ENCODE results near the gene IL2RA. TPM values are rescaled to one million over a fixed set of nuclear protein-coding genes. Genes with fewer than 3 reads are reported as not detected.

IL2RA gene
- total and polyA plus RNA-seq, 3 donors from 2014 or later: 0.62 to 1.0 TPM; not detected in 1

- intact Hi-C loops (cut with DNase I; ENCODE audit: low total_unique reads): no loop called here
- DNase-seq: no peak
- no peak for TF ChIP-seq POLR2A (IDR thresholded peaks at IDR 0.05)
- TF ChIP-seq, protein P1, sequence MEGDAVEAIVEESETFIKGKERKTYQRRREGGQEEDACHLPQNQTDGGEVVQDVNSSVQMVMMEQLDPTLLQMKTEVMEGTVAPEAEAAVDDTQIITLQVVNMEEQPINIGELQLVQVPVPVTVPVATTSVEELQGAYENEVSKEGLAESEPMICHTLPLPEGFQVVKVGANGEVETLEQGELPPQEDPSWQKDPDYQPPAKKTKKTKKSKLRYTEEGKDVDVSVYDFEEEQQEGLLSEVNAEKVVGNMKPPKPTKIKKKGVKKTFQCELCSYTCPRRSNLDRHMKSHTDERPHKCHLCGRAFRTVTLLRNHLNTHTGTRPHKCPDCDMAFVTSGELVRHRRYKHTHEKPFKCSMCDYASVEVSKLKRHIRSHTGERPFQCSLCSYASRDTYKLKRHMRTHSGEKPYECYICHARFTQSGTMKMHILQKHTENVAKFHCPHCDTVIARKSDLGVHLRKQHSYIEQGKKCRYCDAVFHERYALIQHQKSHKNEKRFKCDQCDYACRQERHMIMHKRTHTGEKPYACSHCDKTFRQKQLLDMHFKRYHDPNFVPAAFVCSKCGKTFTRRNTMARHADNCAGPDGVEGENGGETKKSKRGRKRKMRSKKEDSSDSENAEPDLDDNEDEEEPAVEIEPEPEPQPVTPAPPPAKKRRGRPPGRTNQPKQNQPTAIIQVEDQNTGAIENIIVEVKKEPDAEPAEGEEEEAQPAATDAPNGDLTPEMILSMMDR (IDR thresholded peaks at IDR 0.05): no peak
- H3K27ac ChIP-seq: peak overlapping the region in 1 of 2 donors; percentile 50
- H3K9me3 ChIP-seq: no peaks in the 10 kb centered on the region
- no peaks in the 10 kb centered on the region for H3K36me3 ChIP-seq (ENCODE audit: low read depth, missing control alignments)
- H3K27me3 ChIP-seq: no peaks in the 10 kb centered on the region
- H3K4me1 ChIP-seq: no peaks in the 10 kb centered on the region
- no peak overlapping the region for H3K4me3 ChIP-seq
- 61 to 76% methylated on average over 5 to 8 of the region's 8 CpGs for WGBS, 2 donors
These were observed 90.8 kb downstream of the IL2RA start for GRCh38 chr10:5971315-5971832.

- no peaks in the 10 kb centered on the region for H3K9me3 ChIP-seq
- H3K27me3 ChIP-seq: no peaks in the 10 kb centered on the region
- no peaks in the 10 kb centered on the region for H3K4me1 ChIP-seq
- TF ChIP-seq POLR2A (IDR thresholded peaks at IDR 0.05): no peak
- intact Hi-C loops (cut with DNase I; ENCODE audit: low total_unique reads): no loop called here
- DNase-seq: no peak
- WGBS, 2 donors: 90 to 93% methylated on average over 3 of the region's 3 CpGs
- H3K4me3 ChIP-seq: no peak overlapping the region
- H3K36me3 ChIP-seq (ENCODE audit: low read depth, missing control alignments): no peaks in the 10 kb centered on the region
- H3K27ac ChIP-seq: peak overlapping the region in 1 of 2 donors; percentile 50
These were observed 91.6 kb downstream of the IL2RA start for GRCh38 chr10:5970527-5970926.

DNA sequence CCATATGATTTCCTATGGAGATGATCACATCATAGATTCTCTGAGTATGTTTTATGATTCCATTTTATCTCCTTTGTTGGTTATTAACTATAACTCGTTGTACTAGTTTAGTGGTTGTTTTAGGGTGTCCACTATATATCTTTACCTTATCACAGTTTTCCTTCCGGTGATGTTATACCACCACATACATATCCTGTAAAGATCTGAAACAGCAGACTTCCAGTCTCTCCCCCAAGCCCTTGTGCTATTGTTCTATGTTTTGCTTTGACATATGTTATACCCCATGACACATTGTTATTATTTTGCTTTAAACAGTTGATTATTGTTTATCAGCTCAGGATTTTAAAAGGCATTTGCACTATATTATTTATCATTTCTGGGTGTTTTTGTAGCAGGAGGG, 92.1 kb downstream of the IL2RA start:
- TF ChIP-seq, protein P1 (IDR thresholded peaks at IDR 0.05): no peak
- no peak for TF ChIP-seq POLR2A (IDR thresholded peaks at IDR 0.05)
- 82 to 84% methylated on average over 2 of the region's 2 CpGs for WGBS, 2 donors
- intact Hi-C loops (cut with DNase I; ENCODE audit: low total_unique reads): no loop called here
- Histone ChIP-seq H3K9me3 (no peaks in the 10 kb centered on the region), H3K4me3 (no peak overlapping the region), H3K27ac (no peak overlapping the region), H3K4me1 (no peaks in the 10 kb centered on the region), H3K27me3 (no peaks in the 10 kb centered on the region), H3K36me3 (ENCODE audit: low read depth, missing control alignments) (no peaks in the 10 kb centered on the region)
- no peak for DNase-seq

- WGBS, 2 donors: 94 to 96% methylated on average over 9 of the region's 9 CpGs
- no peak for TF ChIP-seq POLR2A (IDR thresholded peaks at IDR 0.05)
- TF ChIP-seq, protein P1 (IDR thresholded peaks at IDR 0.05): no peak
- no peak for DNase-seq
- Histone ChIP-seq H3K27me3 (no peaks in the 10 kb centered on the region), H3K4me3 (no peak overlapping the region), H3K36me3 (ENCODE audit: low read depth, missing control alignments) (no peaks in the 10 kb centered on the region), H3K9me3 (no peaks in the 10 kb centered on the region), H3K27ac (no peak overlapping the region), H3K4me1 (no peaks in the 10 kb centered on the region)
- intact Hi-C loops (cut with DNase I; ENCODE audit: low total_unique reads): no loop called here
These were observed 93.3 kb downstream of the IL2RA start for GRCh38 chr10:5968681-5969453.

DNA sequence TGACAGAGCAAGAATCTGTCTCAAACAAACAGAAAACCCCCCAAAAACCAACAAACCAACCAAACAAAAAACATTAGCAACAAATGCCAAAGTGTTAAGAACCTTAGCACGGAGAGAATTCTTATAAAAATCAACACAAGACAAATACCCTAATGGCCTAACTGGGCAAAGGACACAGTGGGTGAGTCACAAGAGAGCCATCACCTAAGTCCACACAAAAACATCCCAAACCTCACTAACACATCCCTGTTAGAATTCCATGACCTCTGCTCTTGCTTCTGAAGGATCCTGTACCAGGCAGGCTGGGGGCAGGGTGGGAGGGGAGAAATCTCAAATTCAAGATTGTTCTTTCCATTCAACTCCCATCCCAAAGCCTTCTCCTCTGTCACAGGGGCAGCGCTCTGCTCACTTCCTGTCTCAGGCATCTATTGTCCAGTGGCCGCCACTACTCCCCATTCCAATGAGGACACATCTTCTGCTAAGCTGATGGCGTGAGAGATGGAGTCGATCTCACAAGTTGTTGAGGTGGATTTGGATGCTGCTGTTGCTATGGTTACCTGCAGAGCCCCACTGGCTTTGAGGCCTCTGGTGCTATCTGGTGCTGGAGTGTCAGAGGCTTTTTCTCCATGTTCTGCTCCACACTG, 94.0 kb downstream of the IL2RA start:
- intact Hi-C loops (cut with DNase I; ENCODE audit: low total_unique reads): no loop called here
- H3K36me3 ChIP-seq (ENCODE audit: low read depth, missing control alignments): no peaks in the 10 kb centered on the region
- no peaks in the 10 kb centered on the region for H3K9me3 ChIP-seq
- 91 to 97% methylated on average over 5 of the region's 5 CpGs for WGBS, 2 donors
- TF ChIP-seq, protein P1 (IDR thresholded peaks at IDR 0.05): no peak
- no peak for TF ChIP-seq POLR2A (IDR thresholded peaks at IDR 0.05)
- no peaks in the 10 kb centered on the region for H3K27me3 ChIP-seq
- H3K4me3 ChIP-seq: no peak overlapping the region
- no peak overlapping the region for H3K27ac ChIP-seq
- DNase-seq: no peak
- no peaks in the 10 kb centered on the region for H3K4me1 ChIP-seq

All from testis (tissue), 3 donors.